ENCODE data around the gene SLC2A9. TPM values are rescaled to one million over a fixed set of nuclear protein-coding genes. Genes with fewer than 3 reads are reported as not detected.
"Not testable (repeated sequence)": the region's sequence is repeated elsewhere in the genome, so short reads cannot be mapped to it uniquely, and the experiment has no call there.

The SLC2A9 gene
- total RNA-seq, 2 experiments from 2014 or later = 0.54 TPM

DNA sequence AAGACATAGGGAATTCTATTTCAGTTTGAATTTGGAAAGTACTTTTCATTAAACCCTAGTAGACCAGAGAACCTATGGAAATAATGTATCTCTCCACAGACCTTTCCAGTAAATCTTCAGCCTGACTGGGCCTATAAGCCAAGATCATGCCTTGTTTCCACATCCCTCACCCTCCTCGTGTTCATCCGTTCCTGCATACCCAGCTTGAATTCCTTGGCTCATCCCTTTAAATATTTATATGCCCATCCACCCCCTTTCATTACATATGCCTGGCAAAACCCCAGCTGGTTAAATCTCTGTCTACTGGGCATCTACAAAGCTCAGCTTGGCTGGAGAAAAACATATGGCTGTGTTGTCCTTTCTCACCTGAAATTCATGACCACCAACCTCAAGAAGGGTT is 32.4 kb downstream of the SLC2A9 start:
- ChIA-PET CTCF (interaction anchor here (1.3 kb wide), 1 partner anchor 11 kb away, joined by 3 read pairs; no protein-coding TSS in a partner anchor), POLR2A (no interaction called here)
- Mint-ChIP-seq H3K27me3 (no peaks in the 10 kb centered on the region), H3K27ac (no peak overlapping the region), H3K4me3 (no peak overlapping the region), H3K36me3 (ENCODE audit: low read depth) (peaks cover 3% of the 10 kb centered on the region), H3K4me1 (ENCODE audit: low read depth) (peaks cover 8% of the 10 kb centered on the region), H3K9me3 (no peaks in the 10 kb centered on the region)
- DNase-seq (no peak), ATAC-seq (no peak)
- TF ChIP-seq, protein P1, sequence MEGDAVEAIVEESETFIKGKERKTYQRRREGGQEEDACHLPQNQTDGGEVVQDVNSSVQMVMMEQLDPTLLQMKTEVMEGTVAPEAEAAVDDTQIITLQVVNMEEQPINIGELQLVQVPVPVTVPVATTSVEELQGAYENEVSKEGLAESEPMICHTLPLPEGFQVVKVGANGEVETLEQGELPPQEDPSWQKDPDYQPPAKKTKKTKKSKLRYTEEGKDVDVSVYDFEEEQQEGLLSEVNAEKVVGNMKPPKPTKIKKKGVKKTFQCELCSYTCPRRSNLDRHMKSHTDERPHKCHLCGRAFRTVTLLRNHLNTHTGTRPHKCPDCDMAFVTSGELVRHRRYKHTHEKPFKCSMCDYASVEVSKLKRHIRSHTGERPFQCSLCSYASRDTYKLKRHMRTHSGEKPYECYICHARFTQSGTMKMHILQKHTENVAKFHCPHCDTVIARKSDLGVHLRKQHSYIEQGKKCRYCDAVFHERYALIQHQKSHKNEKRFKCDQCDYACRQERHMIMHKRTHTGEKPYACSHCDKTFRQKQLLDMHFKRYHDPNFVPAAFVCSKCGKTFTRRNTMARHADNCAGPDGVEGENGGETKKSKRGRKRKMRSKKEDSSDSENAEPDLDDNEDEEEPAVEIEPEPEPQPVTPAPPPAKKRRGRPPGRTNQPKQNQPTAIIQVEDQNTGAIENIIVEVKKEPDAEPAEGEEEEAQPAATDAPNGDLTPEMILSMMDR (IDR thresholded peaks at IDR 0.05) = no peak
- intact Hi-C loops (cut with micrococcal nuclease) = no loop called here

DNA sequence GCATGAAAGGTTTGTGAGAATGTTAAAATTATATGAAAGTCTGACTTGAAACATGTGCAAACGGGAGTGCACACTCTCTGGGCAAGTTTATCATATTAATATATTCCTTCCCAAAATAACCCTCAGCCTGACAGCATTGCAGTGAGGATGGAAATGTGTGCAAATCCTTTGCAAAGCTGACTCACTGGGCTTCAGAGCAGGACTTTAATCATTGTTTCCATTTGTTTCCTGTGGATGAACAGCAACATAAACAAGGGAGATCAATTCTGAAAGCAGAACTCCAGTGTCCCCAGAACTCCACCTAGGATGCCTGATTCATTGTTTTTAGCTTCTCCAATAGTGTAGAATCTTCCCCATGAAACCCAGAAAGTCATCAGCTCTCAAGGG is 32.9 kb downstream of the SLC2A9 start:
- Mint-ChIP-seq H3K27ac (no peak overlapping the region), H3K27me3 (no peaks in the 10 kb centered on the region), H3K9me3 (no peaks in the 10 kb centered on the region), H3K4me3 (no peak overlapping the region), H3K4me1 (ENCODE audit: low read depth) (peaks cover 2% of the 10 kb centered on the region), H3K36me3 (ENCODE audit: low read depth) (peaks cover 2% of the 10 kb centered on the region)
- TF ChIP-seq, protein P1 (IDR thresholded peaks at IDR 0.05) = no peak
- ChIA-PET CTCF (no interaction called here), POLR2A (no interaction called here)
- intact Hi-C loops (cut with micrococcal nuclease) = no loop called here
- ATAC-seq (no peak), DNase-seq (no peak)

DNA sequence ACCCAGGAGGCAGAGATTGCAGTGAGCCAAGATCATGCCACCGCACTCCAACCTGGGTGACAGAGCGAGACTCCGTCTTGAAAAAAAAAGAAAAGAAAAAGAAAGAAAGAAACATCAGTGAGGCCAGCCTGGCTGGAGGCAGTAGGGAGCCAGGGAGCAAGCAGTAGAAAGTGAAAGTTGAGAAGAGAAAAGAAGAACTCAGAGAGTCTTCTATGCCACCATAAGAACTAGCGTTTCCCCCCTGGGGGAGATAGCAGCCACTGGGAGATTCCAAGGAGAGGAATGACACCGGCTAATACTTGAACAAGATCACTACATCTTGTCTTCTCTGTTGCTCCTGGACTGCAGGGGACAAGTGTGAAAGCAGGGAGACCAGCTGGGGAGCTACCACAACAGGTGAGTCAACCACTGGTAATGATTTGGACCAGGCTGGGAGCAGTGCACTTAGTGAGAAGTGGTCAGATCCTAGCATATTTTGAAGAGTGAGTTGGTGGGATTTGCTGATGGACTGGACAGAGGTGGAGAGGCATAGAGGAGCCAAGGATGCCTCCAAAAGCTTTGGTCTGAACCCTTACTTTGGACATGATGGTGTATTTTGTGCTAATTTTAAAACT is 33.4 kb downstream of the SLC2A9 start:
- H3K27ac Mint-ChIP-seq = no peak overlapping the region

DNA sequence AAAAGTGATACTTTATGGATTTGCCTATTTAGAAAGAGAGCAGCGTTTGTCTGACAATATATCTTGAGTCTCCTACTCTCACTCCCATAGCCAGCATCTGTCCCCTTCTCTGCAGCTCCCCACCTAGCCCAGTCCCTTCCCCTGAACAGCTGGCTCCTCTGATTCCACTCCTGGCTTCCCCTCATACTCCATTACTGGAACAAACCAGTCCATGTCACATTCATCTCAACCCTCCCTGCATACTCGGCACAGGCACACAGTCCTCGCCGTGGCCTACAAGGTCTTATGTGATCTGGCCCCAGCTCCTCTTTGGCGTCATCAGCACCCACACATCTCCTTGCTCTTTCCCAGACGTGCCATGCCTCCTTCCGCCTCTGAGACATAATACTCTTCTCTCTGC is 36.7 kb downstream of the SLC2A9 start:
- TF ChIP-seq, protein P1 (IDR thresholded peaks at IDR 0.05) = no peak
- ATAC-seq (no peak), DNase-seq (no peak)
- intact Hi-C loops (cut with micrococcal nuclease) = no loop called here
- H3K36me3 Mint-ChIP-seq (ENCODE audit: low read depth) = peaks cover 6% of the 10 kb centered on the region
- no peaks in the 10 kb centered on the region for H3K4me1 Mint-ChIP-seq (ENCODE audit: low read depth)
- H3K4me3 Mint-ChIP-seq = no peak overlapping the region
- ChIA-PET POLR2A (no interaction called here), CTCF (no interaction called here)
- H3K9me3 Mint-ChIP-seq = peaks cover 4% of the 10 kb centered on the region
- H3K27ac Mint-ChIP-seq = no peak overlapping the region
- no peaks in the 10 kb centered on the region for H3K27me3 Mint-ChIP-seq

More for the DNA sequence above, 33.4 kb downstream of the SLC2A9 start:
- DNase-seq = no peak
- no peak for ATAC-seq
- Mint-ChIP-seq H3K27me3 (no peaks in the 10 kb centered on the region), H3K9me3 (no peaks in the 10 kb centered on the region), H3K4me1 (ENCODE audit: low read depth) (no peaks in the 10 kb centered on the region), H3K36me3 (ENCODE audit: low read depth) (no peaks in the 10 kb centered on the region), H3K4me3 (no peak overlapping the region)
- TF ChIP-seq, protein P1 (IDR thresholded peaks at IDR 0.05) = no peak
- intact Hi-C loops (cut with micrococcal nuclease) = no loop called here
- POLR2A ChIA-PET = no interaction called here
- CTCF ChIA-PET = no interaction called here

DNA sequence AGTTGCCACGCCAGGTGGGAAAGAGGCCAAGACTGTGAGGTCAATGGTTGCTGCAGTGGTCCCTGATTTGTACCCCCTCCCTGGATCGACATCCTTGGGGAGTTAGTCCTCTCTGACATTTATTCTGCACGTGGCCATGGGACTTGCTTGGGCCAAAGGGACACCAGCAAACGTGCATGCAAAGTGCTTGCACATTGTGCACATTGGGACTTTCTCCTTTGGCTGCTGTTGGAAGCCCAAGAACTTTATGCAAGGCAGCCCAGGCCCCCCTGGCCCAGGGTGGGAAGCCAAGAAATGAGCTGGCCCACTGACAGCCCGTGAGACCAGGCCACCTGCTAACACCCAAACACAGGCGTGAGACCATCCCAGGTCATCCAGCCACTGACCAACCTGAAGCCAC is 38.1 kb downstream of the SLC2A9 start:
- DNase-seq (no peak), ATAC-seq (no peak)
- ChIA-PET POLR2A (no interaction called here), CTCF (no interaction called here)
- peaks cover 6% of the 10 kb centered on the region for H3K36me3 Mint-ChIP-seq (ENCODE audit: low read depth)
- H3K27ac Mint-ChIP-seq = no peak overlapping the region
- peaks cover 4% of the 10 kb centered on the region for H3K9me3 Mint-ChIP-seq
- H3K4me3 Mint-ChIP-seq = no peak overlapping the region
- H3K4me1 Mint-ChIP-seq (ENCODE audit: low read depth) = no peaks in the 10 kb centered on the region
- H3K27me3 Mint-ChIP-seq = no peaks in the 10 kb centered on the region
- intact Hi-C loops (cut with micrococcal nuclease) = no loop called here
- TF ChIP-seq, protein P1 (IDR thresholded peaks at IDR 0.05) = no peak

DNA sequence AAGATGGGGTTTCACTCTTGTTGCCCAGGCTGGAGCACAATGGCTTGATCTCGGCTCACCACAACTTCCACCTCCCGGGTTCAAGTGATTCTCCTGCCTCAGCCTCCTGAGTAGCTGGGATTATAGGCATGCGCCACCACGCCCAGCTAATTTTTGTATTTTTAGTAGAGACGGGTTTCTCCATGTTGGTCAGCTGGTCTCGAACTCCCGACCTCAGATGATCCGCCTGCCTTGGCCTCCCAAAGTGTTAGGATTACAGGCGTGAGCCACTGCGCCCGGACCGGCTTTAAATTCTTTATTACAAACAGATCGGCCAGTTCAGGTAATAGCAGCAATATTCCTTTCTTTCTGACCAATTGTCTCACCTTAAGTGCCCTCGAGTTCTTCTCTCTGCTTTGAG is 39.4 kb downstream of the SLC2A9 start:
- DNase-seq; H3K4me1 Mint-ChIP-seq (ENCODE audit: low read depth); intact Hi-C loops (cut with micrococcal nuclease); H3K27me3 Mint-ChIP-seq; H3K4me3 Mint-ChIP-seq; CTCF ChIA-PET; H3K36me3 Mint-ChIP-seq (ENCODE audit: low read depth); H3K27ac Mint-ChIP-seq; ATAC-seq; H3K9me3 Mint-ChIP-seq: not testable (repeated sequence)
- POLR2A ChIA-PET = interaction anchor here (1.0 kb wide), 1 partner anchor 25 kb away, joined by 3 read pairs; no protein-coding TSS in a partner anchor

Measured in activated CD8-positive, alpha-beta T cell treated with anti-CD3 and anti-CD28 coated beads for 36 hours (primary cell).